AG10803 (cell line): ENCODE measurements around the gene PCNX3.

Experiments
- DNase-seq: peaks from one replicate; pipeline ENCODE4 v3.0.0; 2010; ENCODE audit warnings: low read depth
- H3K4me3 ChIP-seq: 2 replicates; pipeline ENCODE4 v1.5.1; 2011; ENCODE audit warnings: mild to moderate bottlenecking, low read length, control low read depth
- CTCF ChIP-seq: conservative IDR thresholded peaks from 2 replicates; pipeline ENCODE4 v1.5.1; 2011; ENCODE audit warnings: mild to moderate bottlenecking, low read length, control low read depth, inconsistent platforms

Gene PCNX3

GRCh38 chr11:65641297-65642013 lies 25.9 kb downstream of the PCNX3 start:
- no peak for DNase-seq
- no peak for TF ChIP-seq CTCF
- H3K4me3 ChIP-seq = no peak overlapping the region

DNA sequence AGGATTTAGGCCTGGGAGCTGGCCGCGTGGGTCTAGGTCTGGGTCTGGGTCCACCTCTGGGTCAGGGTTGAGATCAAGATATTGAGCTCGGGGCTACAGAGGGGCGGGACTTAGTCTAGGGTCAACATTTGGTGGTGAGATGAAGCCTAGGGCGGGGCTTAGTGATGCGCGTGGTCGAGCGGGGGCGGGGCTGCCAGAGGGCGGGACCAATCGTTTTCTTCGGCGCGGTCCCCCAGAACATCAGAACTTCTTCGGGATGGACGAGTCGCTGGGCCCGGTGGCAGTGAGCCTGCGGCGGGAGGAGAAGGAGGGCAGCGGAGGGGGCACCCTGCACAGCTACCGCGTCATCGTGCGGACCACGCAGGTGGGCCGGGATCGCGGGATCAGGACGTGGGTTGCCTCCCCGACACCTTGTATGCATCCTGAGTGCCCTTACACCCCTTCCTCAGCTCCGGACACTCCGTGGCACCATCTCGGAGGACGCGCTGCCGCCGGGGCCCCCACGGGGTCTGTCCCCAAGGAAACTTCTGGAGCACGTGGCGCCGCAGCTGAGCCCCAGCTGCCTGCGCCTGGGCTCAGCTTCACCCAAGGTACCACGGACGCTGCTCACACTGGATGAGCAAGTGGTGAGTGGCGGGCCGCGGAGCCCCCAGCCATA lies 26.6 kb downstream of the PCNX3 start:
- no peak for TF ChIP-seq CTCF

DNA sequence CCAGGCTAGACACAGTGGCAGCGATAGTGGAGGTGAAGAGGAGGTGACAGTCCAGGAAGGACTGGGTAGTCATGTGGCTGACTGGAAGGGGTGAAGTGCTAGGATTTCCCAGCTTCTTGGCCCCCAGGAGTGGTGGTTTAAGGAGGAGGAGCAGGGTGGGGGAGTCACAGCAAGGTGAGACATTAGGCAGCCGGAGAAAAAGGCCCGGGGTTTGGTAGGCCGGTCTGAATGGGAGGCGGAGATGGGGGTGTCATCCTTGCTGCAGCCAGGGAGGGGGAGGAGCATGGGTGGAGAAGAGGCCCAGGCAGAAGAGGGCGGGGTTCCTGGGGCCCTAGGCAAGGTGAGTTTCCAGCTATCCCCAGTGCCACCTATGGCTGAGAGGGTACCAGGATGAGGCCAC lies 28.4 kb downstream of the PCNX3 start:
- H3K4me3 ChIP-seq = no peak overlapping the region
- TF ChIP-seq CTCF = no peak
- DNase-seq = no peak

More for the DNA sequence above, 26.6 kb downstream of the PCNX3 start:
- DNase-seq = no peak
- H3K4me3 ChIP-seq = no peak overlapping the region

- DNase-seq = no peak
- H3K4me3 ChIP-seq = no peak overlapping the region
- TF ChIP-seq CTCF = no peak
Observed at GRCh38 chr11:65644837-65645236, 29.3 kb downstream of the PCNX3 start.

DNA sequence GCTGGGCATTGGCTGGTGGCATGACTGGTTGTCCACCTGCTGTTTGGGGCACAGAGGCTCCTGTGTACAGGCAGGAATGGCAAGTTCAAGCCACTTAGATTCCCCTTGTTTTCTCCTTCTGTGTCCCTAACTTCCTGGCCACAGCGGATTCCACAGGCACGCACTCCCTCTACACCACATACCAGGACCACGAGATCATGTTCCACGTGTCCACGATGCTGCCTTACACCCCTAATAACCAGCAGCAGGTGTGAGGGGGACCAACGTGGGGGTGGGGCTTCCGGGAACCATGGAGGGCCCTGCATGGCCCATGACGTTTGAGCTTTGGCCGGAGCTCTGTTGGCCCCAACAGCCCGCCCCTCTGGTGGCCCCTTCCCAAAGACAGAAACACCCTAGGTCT lies 30.1 kb downstream of the PCNX3 start:
- TF ChIP-seq CTCF = no peak
- DNase-seq = peak; percentile 53
- no peak overlapping the region for H3K4me3 ChIP-seq

DNA sequence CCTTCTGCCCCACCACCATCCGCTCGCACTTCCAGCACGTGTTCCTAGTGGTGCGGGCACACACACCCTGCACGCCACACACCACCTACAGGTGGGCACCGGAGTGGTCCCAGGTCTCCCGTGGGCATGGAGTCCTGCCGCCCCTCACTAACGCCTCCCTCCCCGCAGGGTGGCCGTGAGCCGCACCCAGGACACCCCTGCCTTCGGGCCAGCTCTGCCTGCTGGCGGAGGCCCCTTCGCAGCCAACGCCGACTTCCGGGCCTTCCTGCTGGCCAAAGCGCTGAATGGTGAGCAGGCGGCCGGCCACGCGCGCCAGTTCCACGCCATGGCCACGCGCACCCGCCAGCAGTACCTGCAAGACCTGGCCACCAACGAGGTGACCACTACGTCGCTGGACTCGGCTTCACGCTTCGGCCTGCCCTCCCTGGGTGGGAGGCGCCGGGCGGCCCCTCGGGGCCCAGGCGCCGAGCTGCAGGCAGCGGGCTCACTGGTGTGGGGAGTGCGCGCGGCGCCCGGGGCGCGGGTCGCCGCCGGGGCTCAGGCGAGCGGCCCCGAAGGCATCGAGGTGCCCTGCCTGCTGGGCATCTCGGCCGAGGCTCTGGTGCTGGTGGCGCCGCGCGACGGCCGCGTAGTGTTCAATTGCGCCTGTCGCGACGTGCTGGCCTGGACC lies 30.8 kb downstream of the PCNX3 start:
- no peak for TF ChIP-seq CTCF
- DNase-seq = no peak
- no peak overlapping the region for H3K4me3 ChIP-seq
